ENCODE results near the gene TUBA4A. TPM values are rescaled to one million over a fixed set of nuclear protein-coding genes. Genes with fewer than 3 reads are reported as not detected.

TUBA4A gene
- total and polyA plus RNA-seq, 2 of the 4 experiments (the other 2 are of a cell fraction): 21.9 to 35.6 TPM

- H4K91ac ChIP-seq (ENCODE audit: insufficient read depth, low read depth, low read length): no peak overlapping the region
- no peak overlapping the region for H2BK20ac ChIP-seq (ENCODE audit: low read depth, low read length)
- no peak overlapping the region for H3K18ac ChIP-seq (ENCODE audit: low read depth, low read length)
- CTCF ChIA-PET: interaction anchor here (3.0 kb wide), 1 partner anchor 49 kb away, joined by 14 read pairs; no protein-coding TSS in a partner anchor
- H3K27me3 ChIP-seq (ENCODE audit: control insufficient read depth, insufficient read depth, low read length): no peaks in the 10 kb centered on the region
- H2AK5ac ChIP-seq (ENCODE audit: low read depth, low read length): no peak overlapping the region
- H3K23ac ChIP-seq (ENCODE audit: low read depth, low read length): no peak overlapping the region
- no peak overlapping the region for H2BK120ac ChIP-seq (ENCODE audit: low read depth, low read length)
- dilution Hi-C loops (cut with HindIII; ENCODE audit: low sequenced_read_pairs, unreplicated experiment): no loop called here
- H3K14ac ChIP-seq (replicated peaks; ENCODE audit: low read depth, low read length): no peak overlapping the region
- peaks cover 29% of the 10 kb centered on the region for H3K4me1 ChIP-seq (ENCODE audit: control insufficient read depth, insufficient read depth, low read length)
- H3K4me2 ChIP-seq (ENCODE audit: low read depth, low read length): no peak overlapping the region
- no peak overlapping the region for H3K27ac ChIP-seq (ENCODE audit: insufficient read depth, low read length)
- H3K56ac ChIP-seq (ENCODE audit: extremely low read depth, insufficient read depth, low read length): no peak overlapping the region
- no peak overlapping the region for H2BK5ac ChIP-seq (ENCODE audit: low read depth, low read length, poor library complexity, severe bottlenecking)
- TF ChIP-seq RCOR1 (IDR thresholded peaks at IDR 0.05; ENCODE audit: insufficient replicate concordance, low read length) (no peak), POLR2A (IDR thresholded peaks at IDR 0.05; ENCODE audit: low read depth, low read length) (no peak), BHLHE40 (IDR thresholded peaks at IDR 0.05; ENCODE audit: low read depth, low read length) (no peak), MXI1 (IDR thresholded peaks at IDR 0.05; ENCODE audit: borderline replicate concordance, low read depth, low read length) (no peak), CHD1 (IDR thresholded peaks at IDR 0.05; ENCODE audit: low read depth, low read length) (no peak), FOS (IDR thresholded peaks at IDR 0.05; ENCODE audit: low read depth, low read length) (no peak), RAD21 (IDR thresholded peaks at IDR 0.05; ENCODE audit: low read length) (no peak), USF2 (IDR thresholded peaks at IDR 0.05; ENCODE audit: low read depth, low read length) (no peak), NFE2L2 (IDR thresholded peaks at IDR 0.05; ENCODE audit: low read depth, low read length) (no peak), MAFK (IDR thresholded peaks at IDR 0.05; ENCODE audit: low read depth, low read length) (no peak), MAZ (IDR thresholded peaks at IDR 0.05; ENCODE audit: borderline replicate concordance, low read depth, low read length) (no peak), RFX5 (IDR thresholded peaks at IDR 0.05; ENCODE audit: low read depth, low read length) (no peak), SMC3 (IDR thresholded peaks at IDR 0.05; ENCODE audit: low read depth, low read length) (no peak), CEBPB (IDR thresholded peaks at IDR 0.05; ENCODE audit: low read depth, low read length) (no peak)
- TF ChIP-seq, protein P1, sequence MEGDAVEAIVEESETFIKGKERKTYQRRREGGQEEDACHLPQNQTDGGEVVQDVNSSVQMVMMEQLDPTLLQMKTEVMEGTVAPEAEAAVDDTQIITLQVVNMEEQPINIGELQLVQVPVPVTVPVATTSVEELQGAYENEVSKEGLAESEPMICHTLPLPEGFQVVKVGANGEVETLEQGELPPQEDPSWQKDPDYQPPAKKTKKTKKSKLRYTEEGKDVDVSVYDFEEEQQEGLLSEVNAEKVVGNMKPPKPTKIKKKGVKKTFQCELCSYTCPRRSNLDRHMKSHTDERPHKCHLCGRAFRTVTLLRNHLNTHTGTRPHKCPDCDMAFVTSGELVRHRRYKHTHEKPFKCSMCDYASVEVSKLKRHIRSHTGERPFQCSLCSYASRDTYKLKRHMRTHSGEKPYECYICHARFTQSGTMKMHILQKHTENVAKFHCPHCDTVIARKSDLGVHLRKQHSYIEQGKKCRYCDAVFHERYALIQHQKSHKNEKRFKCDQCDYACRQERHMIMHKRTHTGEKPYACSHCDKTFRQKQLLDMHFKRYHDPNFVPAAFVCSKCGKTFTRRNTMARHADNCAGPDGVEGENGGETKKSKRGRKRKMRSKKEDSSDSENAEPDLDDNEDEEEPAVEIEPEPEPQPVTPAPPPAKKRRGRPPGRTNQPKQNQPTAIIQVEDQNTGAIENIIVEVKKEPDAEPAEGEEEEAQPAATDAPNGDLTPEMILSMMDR (conservative IDR thresholded peaks at IDR 0.05; ENCODE audit: low read depth, low read length): no peak
- TF ChIP-seq, protein P2, sequence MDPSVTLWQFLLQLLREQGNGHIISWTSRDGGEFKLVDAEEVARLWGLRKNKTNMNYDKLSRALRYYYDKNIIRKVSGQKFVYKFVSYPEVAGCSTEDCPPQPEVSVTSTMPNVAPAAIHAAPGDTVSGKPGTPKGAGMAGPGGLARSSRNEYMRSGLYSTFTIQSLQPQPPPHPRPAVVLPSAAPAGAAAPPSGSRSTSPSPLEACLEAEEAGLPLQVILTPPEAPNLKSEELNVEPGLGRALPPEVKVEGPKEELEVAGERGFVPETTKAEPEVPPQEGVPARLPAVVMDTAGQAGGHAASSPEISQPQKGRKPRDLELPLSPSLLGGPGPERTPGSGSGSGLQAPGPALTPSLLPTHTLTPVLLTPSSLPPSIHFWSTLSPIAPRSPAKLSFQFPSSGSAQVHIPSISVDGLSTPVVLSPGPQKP (IDR thresholded peaks at IDR 0.05; ENCODE audit: borderline replicate concordance, low read depth, low read length): no peak
- H4K8ac ChIP-seq (ENCODE audit: low read depth in 2 of 2, low read length in 2 of 2): no peak overlapping the region
- BruUV-seq (replicated peaks): no TSS peak
- no peak overlapping the region for H3K9ac ChIP-seq (ENCODE audit: low read depth, low read length)
- H3K9me1 ChIP-seq (ENCODE audit: insufficient read depth, low read length): peaks cover 44% of the 10 kb centered on the region
- H3K4me3 ChIP-seq (ENCODE audit: insufficient read depth, low read depth, low read length): no peak overlapping the region
- H2BK15ac ChIP-seq (ENCODE audit: low read depth, low read length): no peak overlapping the region
- DNase-seq: no peak
- no peak overlapping the region for H3K4ac ChIP-seq (ENCODE audit: low read depth, low read length)
- ATAC-seq (ENCODE audit: low read depth): no peak
- no peak overlapping the region for H4K5ac ChIP-seq (ENCODE audit: low read depth, low read length)
- H3K79me1 ChIP-seq (ENCODE audit: low read depth in 1 of 2, low read length in 2 of 2): peaks cover 23 to 48% of the 10 kb centered on the region in 2 experiments
- POLR2A ChIA-PET (ENCODE audit: unreplicated experiment): no interaction called here
- in situ Hi-C loops (cut with MboI; ENCODE audit: low sequenced_read_pairs): no loop called here
- intact Hi-C loops (cut with micrococcal nuclease): no loop called here
- H4K20me1 ChIP-seq (ENCODE audit: insufficient read depth, low read length): 0 out of 2 replicates have a peak, but pooled peaks cover 8% of the 10 kb centered on the region
- H3K9me3 ChIP-seq (ENCODE audit: control insufficient read depth, insufficient read depth, low read length): no peaks in the 10 kb centered on the region
- H3K36me3 ChIP-seq (ENCODE audit: control insufficient read depth, insufficient read depth, low read length): peaks cover 21% of the 10 kb centered on the region; the same call in 1 of the 2 replicates
- no peak overlapping the region for H2AK9ac ChIP-seq (replicated peaks; ENCODE audit: low read depth, low read length, poor library complexity)
- no peak overlapping the region for H2AFZ ChIP-seq (replicated peaks; ENCODE audit: low read length, poor library complexity)
- 100% methylated on average over 3 of the region's 10 CpGs; no CpG with 5 or more reads in 1 of the 2 experiments for WGBS, 2 experiments (ENCODE audit: extremely low coverage in 2 of 2, insufficient read length in 1 of 2)
Measured at GRCh38 chr2:219246559-219246958, 7.2 kb downstream of the TUBA4A start.

Measured in IMR-90 (cell line).